AG04450 (cell line): ENCODE results near the gene RSU1. TPM values are rescaled to one million over a fixed set of nuclear protein-coding genes. Genes with fewer than 3 reads are reported as not detected.

Source experiments
- CTCF ChIA-PET: fragments of 300-600, 350-600 bp; formaldehyde crosslinking; extraction: SDS; loops from one replicate; lab custom pipeline; 2022; ENCODE audit warnings: antibody characterized with exemption, inconsistent platforms; lab: Charles Lee
- POLR2A ChIA-PET: fragments of 350-600 bp; formaldehyde crosslinking; extraction: SDS; loops from one replicate; lab custom pipeline; 2021; ENCODE audit warnings: antibody characterized with exemption, inconsistent platforms; lab: Yijun Ruan, JAX
- DNase-seq: peaks from one replicate; pipeline ENCODE4 v3.0.0-alpha.2; 2011; ENCODE audit warnings: low read depth, low spot score
- H3K27ac ChIP-seq: one replicate; pipeline ENCODE4 v1.5.1; 2012; ENCODE audit warnings: low read depth, low read length, control low read depth
- H3K27me3 ChIP-seq: one replicate; pipeline ENCODE4 v1.6.0; 2012; ENCODE audit warnings: low read length; ENCODE audit not compliant: control insufficient read depth, insufficient read depth
- H3K4me3 ChIP-seq: 2 replicates; pipeline ENCODE4 v1.5.1; 2011; ENCODE audit warnings: mild to moderate bottlenecking, low read depth, low read length, control low read depth
- H3K9me3 ChIP-seq: 2 replicates; pipeline ENCODE4 v1.5.1; 2012; ENCODE audit warnings: low read length; ENCODE audit not compliant: control insufficient read depth, insufficient read depth
- polyA plus RNA-seq: library from polyadenylated mRNA; depleted of rRNA; stranded (reverse); fragments of >200 nt; gene quantifications from 2 replicates; pipeline ENCODE4 v1.2.3, GENCODE V29; 2011
- TF ChIP-seq, protein P1 (sequence below): IDR thresholded peaks from 2 replicates; pipeline ENCODE4 v1.5.1; 2011; ENCODE audit warnings: low read depth, low read length, control low read depth, inconsistent platforms

RSU1 gene
- polyA plus RNA-seq, 1 experiment = 229 TPM

- TF ChIP-seq, protein P1, sequence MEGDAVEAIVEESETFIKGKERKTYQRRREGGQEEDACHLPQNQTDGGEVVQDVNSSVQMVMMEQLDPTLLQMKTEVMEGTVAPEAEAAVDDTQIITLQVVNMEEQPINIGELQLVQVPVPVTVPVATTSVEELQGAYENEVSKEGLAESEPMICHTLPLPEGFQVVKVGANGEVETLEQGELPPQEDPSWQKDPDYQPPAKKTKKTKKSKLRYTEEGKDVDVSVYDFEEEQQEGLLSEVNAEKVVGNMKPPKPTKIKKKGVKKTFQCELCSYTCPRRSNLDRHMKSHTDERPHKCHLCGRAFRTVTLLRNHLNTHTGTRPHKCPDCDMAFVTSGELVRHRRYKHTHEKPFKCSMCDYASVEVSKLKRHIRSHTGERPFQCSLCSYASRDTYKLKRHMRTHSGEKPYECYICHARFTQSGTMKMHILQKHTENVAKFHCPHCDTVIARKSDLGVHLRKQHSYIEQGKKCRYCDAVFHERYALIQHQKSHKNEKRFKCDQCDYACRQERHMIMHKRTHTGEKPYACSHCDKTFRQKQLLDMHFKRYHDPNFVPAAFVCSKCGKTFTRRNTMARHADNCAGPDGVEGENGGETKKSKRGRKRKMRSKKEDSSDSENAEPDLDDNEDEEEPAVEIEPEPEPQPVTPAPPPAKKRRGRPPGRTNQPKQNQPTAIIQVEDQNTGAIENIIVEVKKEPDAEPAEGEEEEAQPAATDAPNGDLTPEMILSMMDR = no peak
- Histone ChIP-seq H3K27ac (no peak overlapping the region), H3K4me3 (no peak overlapping the region), H3K9me3 (no peaks in the 10 kb centered on the region), H3K27me3 (no peaks in the 10 kb centered on the region)
- ChIA-PET POLR2A (no interaction called here), CTCF (interaction anchor here (1.2 to 1.3 kb wide), 2 partner anchors 27 to 902 kb away, joined by 3 to 5 read pairs; no protein-coding TSS in a partner anchor)
- no peak for DNase-seq
These were observed 13.1 kb downstream of the RSU1 start for GRCh38 chr10:16804123-16804522.

GRCh38 chr10:16803464-16803863 lies 13.8 kb downstream of the RSU1 start:
- CTCF ChIA-PET = interaction anchor here (1.2 kb wide), 1 partner anchor 26 kb away, joined by 3 read pairs; no protein-coding TSS in a partner anchor

DNA sequence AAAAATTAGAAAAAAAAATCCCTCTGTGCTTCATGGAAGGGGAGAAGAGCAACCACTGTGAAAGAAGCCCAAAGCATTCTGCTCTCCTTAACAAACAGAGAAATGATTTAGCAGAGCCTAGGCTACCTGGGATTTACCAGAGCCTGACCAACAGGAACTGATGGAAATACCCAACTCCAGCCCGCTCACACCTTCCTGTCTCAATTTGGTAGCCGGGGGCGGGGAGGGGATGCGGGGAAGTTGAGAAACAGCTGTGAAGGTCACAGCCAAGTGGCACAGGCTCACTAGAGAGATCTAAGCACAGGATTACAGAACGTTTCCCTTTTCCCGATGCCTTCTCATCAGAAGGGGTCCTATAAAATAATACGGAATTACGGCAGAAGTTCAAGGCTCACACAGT lies 17.6 kb downstream of the RSU1 start:
- ChIA-PET CTCF (no interaction called here), POLR2A (no interaction called here)

More at GRCh38 chr10:16803464-16803863, 13.8 kb downstream of the RSU1 start:
- DNase-seq = no peak
- no peak overlapping the region for H3K27ac ChIP-seq
- no peaks in the 10 kb centered on the region for H3K27me3 ChIP-seq
- POLR2A ChIA-PET = no interaction called here
- H3K4me3 ChIP-seq = no peak overlapping the region
- no peaks in the 10 kb centered on the region for H3K9me3 ChIP-seq
- TF ChIP-seq, protein P1 = no peak

DNA sequence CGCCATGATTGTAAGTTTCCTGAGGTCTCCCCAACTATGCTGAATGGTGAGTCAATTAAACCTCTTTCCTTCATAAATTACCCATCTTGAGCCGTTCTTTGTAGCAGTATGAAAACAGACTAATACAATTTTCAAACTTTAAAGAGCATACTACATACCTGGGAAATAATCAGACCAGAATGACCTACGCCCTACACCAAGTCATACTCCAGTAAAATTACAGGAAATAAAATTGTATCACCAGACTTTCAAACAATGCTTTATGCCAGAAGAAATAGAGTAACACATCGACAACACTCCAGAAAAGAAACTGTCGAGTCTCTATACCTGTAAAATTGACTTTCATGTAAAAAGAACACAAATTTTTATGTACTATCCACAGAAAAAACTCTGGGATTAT lies 18.7 kb downstream of the RSU1 start:
- DNase-seq = no peak
- POLR2A ChIA-PET = no interaction called here
- CTCF ChIA-PET = interaction anchor here (2.6 kb wide), 1 partner anchor 21 kb away, joined by 17 read pairs; no protein-coding TSS in a partner anchor

More for the DNA sequence above, 17.6 kb downstream of the RSU1 start:
- no peak overlapping the region for H3K4me3 ChIP-seq
- H3K27me3 ChIP-seq = no peaks in the 10 kb centered on the region
- TF ChIP-seq, protein P1 = no peak
- no peak overlapping the region for H3K27ac ChIP-seq
- no peaks in the 10 kb centered on the region for H3K9me3 ChIP-seq
- no peak for DNase-seq

GRCh38 chr10:16795410-16796073 lies 21.7 kb downstream of the RSU1 start:
- no peak for DNase-seq
- Histone ChIP-seq H3K4me3 (no peak overlapping the region), H3K27me3 (no peaks in the 10 kb centered on the region), H3K9me3 (no peaks in the 10 kb centered on the region), H3K27ac (no peak overlapping the region)
- ChIA-PET CTCF (interaction anchor here (0.8 kb wide), 1 partner anchor 18 kb away, joined by 3 read pairs; no protein-coding TSS in a partner anchor), POLR2A (no interaction called here)
- TF ChIP-seq, protein P1 = no peak

More for the DNA sequence above, 18.7 kb downstream of the RSU1 start:
- Histone ChIP-seq H3K4me3 (no peak overlapping the region), H3K9me3 (no peaks in the 10 kb centered on the region), H3K27ac (no peak overlapping the region), H3K27me3 (no peaks in the 10 kb centered on the region)
- TF ChIP-seq, protein P1 = no peak
